IPS-18c (cell line): ENCODE measurements around the gene ASF1A.
"Not testable (repeated sequence)": the region's sequence is repeated elsewhere in the genome, so short reads cannot be mapped to it uniquely, and the experiment has no call there.

Experiments used
- H3K4me3 ChIP-seq: 2 replicates; pipeline ENCODE4 v1.7.0; 2013; ENCODE audit warnings: low read depth, mild to moderate bottlenecking, low read length, moderate library complexity; ENCODE audit not compliant: insufficient read depth
- H3K9me3 ChIP-seq: one replicate; pipeline ENCODE4 v1.6.1; 2013; ENCODE audit warnings: mild to moderate bottlenecking, low read length, moderate library complexity; ENCODE audit not compliant: control insufficient read depth, insufficient read depth

ASF1A gene

DNA sequence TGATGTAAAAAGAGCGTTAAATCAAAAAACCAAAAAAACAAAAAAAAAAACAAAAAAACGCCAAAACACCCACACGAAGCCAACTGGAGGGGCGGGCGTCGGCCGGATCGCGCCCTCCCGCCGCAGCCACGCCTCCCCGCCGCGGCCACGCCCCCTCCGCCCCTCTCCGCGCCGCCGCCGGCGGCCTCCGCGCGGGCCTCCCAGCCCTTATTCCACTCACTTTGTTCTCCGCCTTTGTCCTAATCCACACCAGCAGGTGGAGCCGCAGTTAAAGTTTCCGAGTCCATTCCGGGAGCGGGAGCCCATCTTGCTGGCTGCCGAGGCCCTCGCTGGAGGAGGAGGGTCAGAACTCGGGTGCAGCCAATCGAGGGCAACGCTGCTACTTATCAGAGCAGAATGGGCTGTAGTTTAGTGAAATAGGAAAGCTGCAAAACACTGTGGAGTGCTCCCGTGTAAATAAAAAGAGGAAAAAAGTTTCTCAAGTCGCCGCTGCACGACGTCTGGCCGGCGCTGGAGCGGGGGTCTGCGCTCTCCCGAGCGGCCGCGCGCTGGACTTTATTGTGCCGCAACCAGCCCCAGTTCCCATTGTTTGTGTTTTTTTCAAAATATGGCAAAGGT lies at the start of gene ASF1A:
ASF1A (plus strand) TSS at position 346 of the 618 bp plus-strand sequence; CDS start at position 608, 262 bp downstream.
- no peaks in the 10 kb centered on the region for H3K9me3 ChIP-seq
- peak within 1 kb of the TSS; percentile 93 for H3K4me3 ChIP-seq

DNA sequence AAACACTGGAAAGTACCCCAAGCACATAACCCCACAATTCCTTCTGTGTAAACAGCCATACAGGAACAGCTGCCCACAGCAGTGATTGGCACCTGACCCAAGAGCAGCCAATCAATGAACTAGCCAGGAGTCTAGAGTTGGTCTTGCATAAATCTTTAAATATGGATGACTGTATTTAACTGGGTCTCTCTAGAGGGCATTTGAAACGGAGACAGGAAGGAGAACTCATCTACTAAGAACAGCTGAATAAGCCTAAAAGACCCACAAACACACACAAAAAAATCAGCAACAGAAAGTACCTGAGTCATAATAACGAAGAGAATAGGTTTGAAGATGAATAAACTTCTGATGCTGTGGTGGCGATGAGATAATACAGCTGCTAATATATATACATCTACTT lies 49.0 kb upstream of the ASF1A start:
- H3K4me3 ChIP-seq = no peak overlapping the region
- no peaks in the 10 kb centered on the region for H3K9me3 ChIP-seq

DNA sequence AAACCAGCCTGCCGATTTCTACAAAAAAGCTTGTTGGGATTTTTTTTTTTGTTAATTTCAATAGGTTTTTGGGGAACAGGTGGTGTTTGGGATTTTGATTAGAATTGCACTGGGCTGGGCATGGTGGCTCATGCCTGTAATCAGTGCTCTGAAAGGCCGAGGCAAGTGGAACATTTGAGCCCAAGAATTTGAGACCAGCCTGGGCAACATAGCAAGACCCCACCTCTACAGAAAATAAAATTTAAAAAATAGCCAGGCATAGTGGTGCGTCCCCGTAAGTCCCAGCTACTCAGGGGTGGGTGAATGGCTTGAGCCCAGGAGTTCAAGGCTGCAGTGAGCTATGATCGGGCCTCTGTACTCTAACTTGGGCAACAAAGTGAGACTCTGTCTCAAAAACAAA lies 40.5 kb upstream of the ASF1A start:
- no peaks in the 10 kb centered on the region for H3K9me3 ChIP-seq
- H3K4me3 ChIP-seq = no peak overlapping the region

DNA sequence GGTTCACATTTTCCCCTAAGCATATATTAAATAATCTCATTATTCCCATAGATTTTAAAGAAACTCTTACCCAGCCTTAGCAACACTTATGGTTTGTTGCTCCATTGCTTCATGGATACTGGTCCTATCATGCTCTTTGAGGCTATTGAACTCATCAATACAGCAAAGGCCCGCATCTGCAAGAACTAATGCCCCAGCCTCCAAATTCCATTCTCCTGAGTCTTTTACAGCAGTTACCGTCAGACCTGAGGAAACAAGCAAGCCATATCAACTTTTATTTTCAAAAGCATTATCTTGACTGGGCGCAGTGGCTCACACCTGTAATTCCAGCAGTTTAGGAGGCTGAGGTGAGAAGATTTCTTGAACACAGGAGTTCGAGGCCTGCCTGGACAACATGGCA lies 37.7 kb upstream of the ASF1A start:
- Histone ChIP-seq H3K4me3 (no peak overlapping the region), H3K9me3 (no peaks in the 10 kb centered on the region)

DNA sequence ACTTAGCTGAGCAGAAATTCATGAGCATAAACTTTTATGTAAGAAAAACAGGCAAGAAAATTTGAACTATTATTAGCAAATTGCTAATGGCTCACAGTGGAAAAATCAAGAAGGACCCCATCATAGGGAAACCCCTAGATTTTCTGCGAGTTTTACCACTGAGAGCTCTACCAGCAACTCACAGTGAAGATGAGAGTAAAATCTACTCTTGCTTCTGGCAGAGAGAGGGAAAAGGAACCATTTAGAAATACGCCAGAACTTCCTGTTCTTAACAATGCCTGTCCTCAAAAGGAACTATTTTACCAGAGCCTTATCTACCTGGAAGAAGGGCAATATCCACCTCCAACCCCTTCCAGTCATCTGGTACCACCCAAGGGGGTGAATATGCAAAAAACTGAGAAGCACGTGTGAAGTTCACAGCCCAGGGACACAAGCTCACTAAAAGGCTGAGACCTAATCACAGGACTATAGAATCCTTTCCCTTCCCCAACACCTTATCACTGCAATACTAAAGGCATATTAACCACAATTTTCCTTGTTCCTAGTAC lies 34.4 kb upstream of the ASF1A start:
- Histone ChIP-seq H3K4me3 (no peak overlapping the region), H3K9me3 (no peaks in the 10 kb centered on the region)

DNA sequence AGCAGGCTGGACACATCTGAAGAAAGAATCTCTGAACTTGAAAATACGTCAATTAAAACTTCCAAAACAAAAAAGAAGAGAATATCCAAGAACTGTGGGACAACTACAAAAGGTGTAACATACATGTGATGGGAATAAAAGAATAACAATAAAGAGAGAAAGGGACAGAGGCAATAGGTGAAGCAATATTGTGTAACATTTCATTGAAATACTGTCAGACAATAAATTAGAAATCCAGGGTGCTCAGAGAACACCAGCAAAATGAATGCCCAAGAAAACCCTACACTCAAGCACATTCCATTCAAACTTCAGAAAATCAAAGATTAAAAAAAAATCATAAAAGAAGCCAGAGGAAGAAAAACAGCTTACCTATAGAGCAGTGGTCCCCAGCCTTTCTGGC lies 33.6 kb upstream of the ASF1A start:
- Histone ChIP-seq H3K4me3 (no peak overlapping the region), H3K9me3 (no peaks in the 10 kb centered on the region)

DNA sequence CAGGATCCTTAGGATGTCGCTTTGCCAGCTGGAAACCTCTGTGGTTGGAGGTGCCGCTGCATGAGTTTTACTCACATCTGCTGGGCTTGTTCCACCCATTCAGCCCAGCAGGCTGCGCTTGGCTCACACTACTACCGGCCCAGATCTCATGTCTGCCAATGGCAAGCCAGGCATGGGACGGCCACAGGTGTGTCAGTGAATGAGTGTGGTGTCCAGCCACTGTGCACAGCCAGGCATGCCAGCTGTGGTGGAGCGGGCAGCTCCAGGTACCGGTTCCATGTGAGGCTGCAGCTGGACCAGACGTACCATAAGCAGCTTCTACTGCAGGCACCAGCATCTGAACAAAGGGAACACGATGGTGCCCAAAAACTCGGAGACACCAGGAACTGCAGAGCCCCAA lies 33.1 kb upstream of the ASF1A start:
- Histone ChIP-seq H3K9me3 (no peaks in the 10 kb centered on the region), H3K4me3 (no peak overlapping the region)

DNA sequence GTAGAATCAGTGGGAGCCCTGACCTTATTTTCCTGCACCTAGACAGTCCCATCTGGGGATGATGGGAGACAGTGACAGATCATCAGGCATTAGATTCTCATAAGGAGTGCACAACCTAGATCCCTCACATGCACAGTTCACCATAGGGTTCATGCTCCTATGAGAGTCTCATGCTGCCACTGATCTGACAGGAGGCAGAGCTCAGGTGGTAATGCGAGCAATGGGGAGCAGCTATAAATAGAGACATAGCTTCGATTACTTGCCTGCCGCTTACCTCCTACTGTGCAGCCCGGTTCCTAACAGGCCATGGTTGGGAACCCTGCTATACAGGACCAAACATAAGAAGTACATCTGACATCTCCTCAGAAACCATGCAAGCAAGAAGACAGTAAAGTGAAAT lies 31.5 kb upstream of the ASF1A start:
- H3K9me3 ChIP-seq = no peaks in the 10 kb centered on the region
- no peak overlapping the region for H3K4me3 ChIP-seq

DNA sequence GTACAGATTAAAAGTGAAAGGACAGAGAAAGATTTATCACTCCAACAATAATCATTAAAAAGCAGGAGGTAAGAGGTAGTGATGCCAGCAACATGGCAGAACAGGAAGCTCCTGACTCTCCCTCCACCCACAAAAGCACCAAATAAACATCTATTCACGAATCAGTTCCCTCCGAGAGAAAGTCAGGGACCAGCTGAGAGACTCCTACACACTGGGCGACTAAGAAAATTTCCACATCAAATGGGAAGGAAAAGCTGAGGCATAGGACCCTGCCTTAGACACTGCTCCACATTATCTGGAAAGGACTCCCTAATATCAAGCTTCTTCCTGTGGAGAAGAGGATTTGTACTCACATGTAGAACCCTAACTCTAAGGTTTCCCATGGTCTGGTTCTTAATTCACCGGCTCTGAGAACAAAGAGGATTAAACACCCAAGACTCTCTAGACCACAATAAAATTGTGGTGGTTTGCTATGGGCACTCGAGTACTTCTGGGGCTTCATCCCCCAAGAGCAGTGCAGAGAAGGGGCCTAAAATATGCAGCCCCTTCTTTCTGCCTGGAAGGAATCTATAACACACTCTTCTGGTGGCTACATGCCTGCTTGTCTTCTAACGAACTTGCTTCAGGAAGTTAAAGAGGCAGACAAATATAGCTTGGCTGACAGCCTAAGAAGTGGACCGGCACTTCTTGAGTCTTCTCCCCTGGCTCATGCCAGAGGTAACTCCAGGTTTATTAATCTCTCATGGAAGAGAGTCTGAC lies 29.4 kb upstream of the ASF1A start:
- H3K4me3 ChIP-seq = no peak overlapping the region

DNA sequence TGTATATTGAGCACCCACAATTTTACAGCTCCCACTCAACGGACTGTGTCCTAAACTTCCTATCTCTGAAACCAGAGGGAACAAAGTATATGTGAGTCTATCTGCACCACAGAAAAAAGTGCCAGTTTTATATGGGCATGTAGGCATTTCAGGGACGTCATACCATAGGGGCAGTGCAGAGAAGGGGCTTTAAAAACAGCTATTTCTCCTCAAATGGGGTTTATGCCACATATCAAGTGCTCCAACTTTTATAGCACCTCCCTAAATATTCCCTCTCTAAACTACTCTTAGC lies 28.9 kb upstream of the ASF1A start:
- H3K4me3 ChIP-seq = no peak overlapping the region

More for the DNA sequence above, 29.4 kb upstream of the ASF1A start:
- H3K9me3 ChIP-seq = no peaks in the 10 kb centered on the region

DNA sequence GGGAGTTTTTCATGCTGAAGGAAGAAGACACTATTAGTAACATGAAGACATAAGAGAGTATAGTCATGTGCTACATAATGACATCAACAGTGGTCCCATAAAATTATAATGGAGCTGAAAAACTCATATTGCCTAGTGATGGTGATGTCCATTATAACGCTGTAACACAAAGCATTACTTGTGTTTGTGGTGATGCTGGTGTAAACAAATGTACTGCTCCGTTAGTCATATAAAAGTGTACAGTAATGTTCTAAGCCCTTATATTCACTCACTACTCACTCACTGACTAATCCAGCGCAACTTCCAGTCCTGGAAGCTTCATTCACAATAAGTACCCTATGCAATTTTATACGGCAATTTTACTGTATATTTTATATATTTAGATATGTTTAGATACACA lies 26.8 kb upstream of the ASF1A start:
- H3K9me3 ChIP-seq = no peaks in the 10 kb centered on the region
- no peak overlapping the region for H3K4me3 ChIP-seq

More for the DNA sequence above, 28.9 kb upstream of the ASF1A start:
- no peaks in the 10 kb centered on the region for H3K9me3 ChIP-seq

DNA sequence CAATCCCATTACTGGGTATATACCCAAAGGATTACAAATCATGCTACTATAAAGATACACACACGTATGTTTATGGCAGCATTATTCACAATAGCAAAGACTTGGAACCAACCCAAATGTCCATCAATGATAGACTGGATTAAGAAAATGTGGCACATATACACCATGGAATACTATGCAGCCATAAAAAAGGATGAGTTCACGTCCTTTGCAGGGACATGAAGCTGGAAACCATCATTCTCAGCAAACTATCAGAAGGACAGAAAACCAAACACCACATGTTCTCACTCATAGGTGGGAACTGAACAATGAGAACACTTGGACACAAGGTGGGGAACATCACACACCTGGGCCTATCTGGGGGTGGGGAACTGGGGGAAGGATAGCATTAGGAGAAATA lies 25.1 kb upstream of the ASF1A start:
- not testable (repeated sequence) for H3K9me3 ChIP-seq, H3K4me3 ChIP-seq

DNA sequence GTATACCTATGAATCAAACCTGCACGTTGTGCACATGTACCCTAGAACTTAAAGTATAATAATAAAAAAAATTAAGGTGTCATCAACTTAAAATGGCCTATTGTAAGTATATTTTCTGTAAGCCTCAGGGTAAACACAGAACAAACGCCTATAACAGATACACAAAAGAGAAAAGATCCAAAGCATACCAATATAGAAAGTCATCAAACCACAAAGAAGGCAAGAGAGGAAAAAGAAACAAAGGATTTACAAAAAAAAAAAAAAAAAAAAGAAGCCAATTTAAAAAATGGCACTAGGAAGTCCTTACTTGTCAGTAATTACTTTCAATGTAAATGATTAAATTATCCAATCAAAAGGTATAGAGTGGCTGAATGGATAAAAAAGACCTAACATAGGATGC lies 24.6 kb upstream of the ASF1A start:
- Histone ChIP-seq H3K9me3 (no peaks in the 10 kb centered on the region), H3K4me3 (no peak overlapping the region)

DNA sequence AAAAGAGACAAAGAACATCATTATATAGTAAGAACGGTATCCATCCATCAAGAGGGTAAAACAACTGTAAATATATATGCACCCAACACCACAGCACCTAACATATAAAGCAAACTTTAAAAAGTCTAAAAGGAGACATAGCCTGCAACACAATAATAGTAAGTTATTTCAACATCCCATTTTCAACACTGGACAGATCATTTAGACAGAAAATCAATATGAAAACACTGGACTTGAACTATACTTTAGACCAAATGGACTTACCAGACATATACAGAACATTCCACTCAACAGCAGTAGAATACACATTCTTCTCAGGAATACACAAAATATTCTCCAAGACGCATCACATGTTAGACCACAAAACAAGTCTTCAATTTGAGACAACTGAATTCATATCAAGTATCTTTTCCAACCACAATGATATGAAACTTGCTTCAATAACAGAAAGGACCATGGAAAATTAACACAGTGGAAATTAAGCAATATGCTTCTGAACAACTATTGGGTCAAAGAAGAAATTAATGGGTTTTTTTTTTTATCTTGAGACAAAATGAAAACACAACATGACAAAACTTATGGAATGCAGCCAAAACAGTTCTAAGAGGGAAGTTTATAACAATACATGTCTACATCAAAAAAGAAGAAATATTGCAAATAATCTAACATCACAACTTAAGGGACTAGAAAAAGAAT lies 23.9 kb upstream of the ASF1A start:
- H3K9me3 ChIP-seq = no peaks in the 10 kb centered on the region
- no peak overlapping the region for H3K4me3 ChIP-seq

DNA sequence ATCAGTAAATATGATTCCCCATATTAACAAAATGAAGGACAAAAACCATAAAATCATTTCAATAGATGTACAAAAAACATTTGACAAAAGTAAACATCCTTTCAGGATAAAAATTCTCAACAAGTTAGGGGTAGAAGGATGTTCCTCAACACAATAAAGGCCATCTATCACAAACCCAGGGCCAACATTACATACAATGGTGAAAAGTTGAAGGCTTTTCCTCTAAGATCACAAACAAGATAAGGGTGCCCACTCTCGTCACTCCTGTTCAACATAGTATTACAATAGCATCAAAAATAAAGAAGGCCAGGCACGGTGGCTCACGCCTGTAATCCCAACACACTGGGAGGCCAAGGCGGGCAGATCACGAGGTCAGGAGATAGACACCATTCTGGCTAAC lies 22.6 kb upstream of the ASF1A start:
- H3K9me3 ChIP-seq = no peaks in the 10 kb centered on the region

DNA sequence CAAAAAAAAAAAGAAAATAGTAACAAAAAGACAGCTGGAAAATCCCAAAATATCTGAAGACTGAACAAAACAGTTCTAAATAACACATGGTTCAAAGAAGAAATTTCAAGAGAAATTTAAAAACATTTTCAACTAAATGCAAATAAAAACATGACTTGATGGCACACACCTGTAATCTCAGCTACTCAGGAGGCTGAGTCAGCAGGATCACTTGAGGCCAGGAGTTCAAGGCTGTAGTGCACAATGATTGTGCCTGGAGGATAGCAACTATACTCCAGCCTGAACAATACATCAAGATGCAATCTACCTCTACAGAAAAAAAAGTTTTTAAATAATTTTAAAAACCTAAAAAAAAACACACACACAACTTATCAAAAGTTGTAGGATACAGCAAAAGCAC lies 21.6 kb upstream of the ASF1A start:
- no peaks in the 10 kb centered on the region for H3K9me3 ChIP-seq
- no peak overlapping the region for H3K4me3 ChIP-seq

More for the DNA sequence above, 22.6 kb upstream of the ASF1A start:
- H3K4me3 ChIP-seq = no peak overlapping the region

DNA sequence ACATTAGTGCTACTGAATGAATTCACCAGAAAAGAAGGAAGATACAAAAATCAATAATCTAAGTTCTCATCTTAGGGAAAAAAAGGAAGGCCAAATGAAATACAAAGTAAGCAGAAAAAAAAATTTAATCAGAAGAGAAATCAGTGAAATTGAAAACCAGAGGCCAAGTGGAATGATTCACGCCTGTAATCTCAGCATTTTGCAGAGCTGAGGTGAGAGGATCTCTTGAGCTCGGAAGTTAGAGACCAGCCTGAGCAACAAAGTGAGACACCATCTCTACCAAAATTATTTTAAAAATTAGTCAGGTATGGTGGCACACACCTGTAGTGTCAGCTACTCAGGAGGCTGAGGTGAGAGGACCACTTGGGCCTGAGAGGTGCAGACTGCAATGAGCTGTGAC lies 21.2 kb upstream of the ASF1A start:
- H3K9me3 ChIP-seq = no peaks in the 10 kb centered on the region
- no peak overlapping the region for H3K4me3 ChIP-seq

DNA sequence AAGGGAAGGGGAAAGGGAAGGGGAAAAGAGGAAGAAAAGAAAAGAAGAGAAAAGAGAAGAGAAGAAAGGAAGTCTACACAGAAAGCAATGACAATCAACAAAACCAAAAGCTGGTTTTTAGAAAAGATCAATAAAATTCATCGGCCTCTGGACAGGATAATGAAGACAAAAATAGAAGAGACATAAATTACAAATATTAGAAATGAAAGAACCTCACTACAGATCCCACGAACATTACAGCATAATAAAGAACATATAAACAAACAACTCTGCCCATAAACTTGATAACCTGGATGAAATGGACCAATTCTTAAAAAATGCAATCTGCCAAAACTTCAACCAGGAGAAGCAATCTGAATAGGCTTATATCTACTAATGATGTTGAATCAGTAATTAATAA lies 20.7 kb upstream of the ASF1A start:
- H3K4me3 ChIP-seq = no peak overlapping the region
- H3K9me3 ChIP-seq = no peaks in the 10 kb centered on the region
